ENCODE data around the gene DNHD1.

The DNHD1 gene

GRCh38 chr11:6486938-6487337, 10.1 kb upstream of the DNHD1 start:
- TF ChIP-seq CTCF (IDR thresholded peaks at IDR 0.05; ENCODE audit: low read length), result no peak
- TF ChIP-seq EZH2phosphoT487 (IDR thresholded peaks at IDR 0.05; ENCODE audit: low read length), result no peak
- TF ChIP-seq EZH2 (optimal IDR thresholded peaks at IDR 0.05; ENCODE audit: low read depth, low read length), result no peak
- H3F3A ChIP-seq (ENCODE audit: insufficient read depth, low read length), result 0 out of 2 replicates have a peak, but pooled peaks cover 4% of the 10 kb centered on the region
- no peak for DNase-seq
- no peak overlapping the region for H3K9ac ChIP-seq (ENCODE audit: low read length)
- H3K4me1 ChIP-seq (ENCODE audit: low read length), result peaks cover 13% of the 10 kb centered on the region
- H3K79me2 ChIP-seq (ENCODE audit: low read length), result peaks cover 19% of the 10 kb centered on the region
- no peak overlapping the region for H3K4me3 ChIP-seq (ENCODE audit: low read length)
- H3K36me3 ChIP-seq (replicated peaks; ENCODE audit: insufficient read depth, low read length), result 0 out of 2 replicates have a peak, but pooled peaks cover 12% of the 10 kb centered on the region
- no peaks in the 10 kb centered on the region for H3K9me2 ChIP-seq (replicated peaks; ENCODE audit: insufficient read depth, low read length)
- no peak overlapping the region for H2AFZ ChIP-seq (ENCODE audit: low read length)
- no peak overlapping the region for H3K27ac ChIP-seq (ENCODE audit: low read length)
- no peaks in the 10 kb centered on the region for H3K27me3 ChIP-seq (replicated peaks; ENCODE audit: insufficient read depth, low read length)
- no peak overlapping the region for H3K4me2 ChIP-seq (ENCODE audit: low read depth, low read length)
- H4K20me1 ChIP-seq (ENCODE audit: insufficient read depth, low read length), result no peaks in the 10 kb centered on the region
- H3K9me3 ChIP-seq (replicated peaks; ENCODE audit: insufficient read depth, low read length), result no peaks in the 10 kb centered on the region

GRCh38 chr11:6488342-6488741, 8.7 kb upstream of the DNHD1 start:
- H3F3A ChIP-seq (ENCODE audit: insufficient read depth, low read length), result 0 out of 2 replicates have a peak, but pooled peaks cover 4% of the 10 kb centered on the region
- no peaks in the 10 kb centered on the region for H3K9me3 ChIP-seq (replicated peaks; ENCODE audit: insufficient read depth, low read length)
- no peak overlapping the region for H3K27ac ChIP-seq (ENCODE audit: low read length)
- TF ChIP-seq EZH2phosphoT487 (IDR thresholded peaks at IDR 0.05; ENCODE audit: low read length) (no peak), EZH2 (optimal IDR thresholded peaks at IDR 0.05; ENCODE audit: low read depth, low read length) (no peak), CTCF (IDR thresholded peaks at IDR 0.05; ENCODE audit: low read length) (no peak)
- no peak for DNase-seq
- H3K9me2 ChIP-seq (replicated peaks; ENCODE audit: insufficient read depth, low read length), result no peaks in the 10 kb centered on the region
- 0 out of 2 replicates have a peak, but pooled peaks cover 5% of the 10 kb centered on the region for H3K36me3 ChIP-seq (replicated peaks; ENCODE audit: insufficient read depth, low read length)
- H3K4me1 ChIP-seq (ENCODE audit: low read length), result no peaks in the 10 kb centered on the region
- peaks cover 5% of the 10 kb centered on the region for H3K79me2 ChIP-seq (ENCODE audit: low read length)
- H3K27me3 ChIP-seq (replicated peaks; ENCODE audit: insufficient read depth, low read length), result no peaks in the 10 kb centered on the region
- no peak overlapping the region for H2AFZ ChIP-seq (ENCODE audit: low read length)
- H3K9ac ChIP-seq (ENCODE audit: low read length), result no peak overlapping the region
- H3K4me2 ChIP-seq (ENCODE audit: low read depth, low read length), result no peak overlapping the region
- H4K20me1 ChIP-seq (ENCODE audit: insufficient read depth, low read length), result no peaks in the 10 kb centered on the region
- no peak overlapping the region for H3K4me3 ChIP-seq (ENCODE audit: low read length)

GRCh38 chr11:6488821-6489220, 8.3 kb upstream of the DNHD1 start:
- Histone ChIP-seq H3K9ac (ENCODE audit: low read length) (no peak overlapping the region), H3K4me1 (ENCODE audit: low read length) (no peaks in the 10 kb centered on the region), H3K36me3 (replicated peaks; ENCODE audit: insufficient read depth, low read length) (0 out of 2 replicates have a peak, but pooled peaks cover 4% of the 10 kb centered on the region), H3K9me2 (replicated peaks; ENCODE audit: insufficient read depth, low read length) (no peaks in the 10 kb centered on the region), H3K4me2 (ENCODE audit: low read depth, low read length) (no peak overlapping the region), H3K4me3 (ENCODE audit: low read length) (no peak overlapping the region), H3K9me3 (replicated peaks; ENCODE audit: insufficient read depth, low read length) (no peaks in the 10 kb centered on the region), H3K27ac (ENCODE audit: low read length) (no peak overlapping the region), H3K79me2 (ENCODE audit: low read length) (0 out of 2 replicates have a peak, but pooled peaks cover under 1% of the 10 kb centered on the region), H3K27me3 (replicated peaks; ENCODE audit: insufficient read depth, low read length) (no peaks in the 10 kb centered on the region), H3F3A (ENCODE audit: insufficient read depth, low read length) (0 out of 2 replicates have a peak, but pooled peaks cover 4% of the 10 kb centered on the region), H2AFZ (ENCODE audit: low read length) (no peak overlapping the region), H4K20me1 (ENCODE audit: insufficient read depth, low read length) (no peaks in the 10 kb centered on the region)
- DNase-seq, result no peak
- no peak for TF ChIP-seq EZH2 (optimal IDR thresholded peaks at IDR 0.05; ENCODE audit: low read depth, low read length)
- TF ChIP-seq CTCF (IDR thresholded peaks at IDR 0.05; ENCODE audit: low read length), result no peak
- no peak for TF ChIP-seq EZH2phosphoT487 (IDR thresholded peaks at IDR 0.05; ENCODE audit: low read length)

All from MM.1S (cell line).